Measurements from ENCODE around the gene F2RL1. TPM values are rescaled to one million over a fixed set of nuclear protein-coding genes. Genes with fewer than 3 reads are reported as not detected.
"Not testable (repeated sequence)": the region's sequence is repeated elsewhere in the genome, so short reads cannot be mapped to it uniquely, and the experiment has no call there.

The F2RL1 gene
- total RNA-seq, 2 experiments from 2014 or later, result 0.78 to 0.81 TPM

GRCh38 chr5:76811214-76811613 lies 7.6 kb upstream of the F2RL1 start:
- H3K4me3 Mint-ChIP-seq, result no peak overlapping the region
- peaks cover 6% of the 10 kb centered on the region for H3K4me1 Mint-ChIP-seq
- H3K27ac Mint-ChIP-seq, result no peak overlapping the region
- no peaks in the 10 kb centered on the region for H3K36me3 Mint-ChIP-seq (ENCODE audit: low read depth)
- no peaks in the 10 kb centered on the region for H3K9me3 Mint-ChIP-seq
- ChIA-PET CTCF (no interaction called here), POLR2A (no interaction called here)
- DNase-seq, result no peak
- peaks cover 9% of the 10 kb centered on the region for H3K27me3 Mint-ChIP-seq

- H3K4me1 Mint-ChIP-seq; H3K9me3 Mint-ChIP-seq; CTCF ChIA-PET; H3K36me3 Mint-ChIP-seq (ENCODE audit: low read depth); H3K27ac Mint-ChIP-seq; H3K4me3 Mint-ChIP-seq; POLR2A ChIA-PET; DNase-seq: not testable (repeated sequence)
- H3K27me3 Mint-ChIP-seq, result peaks cover 19% of the 10 kb centered on the region
Observed at GRCh38 chr5:76812209-76812608, 6.6 kb upstream of the F2RL1 start.

GRCh38 chr5:76813982-76814562 lies 4.8 kb upstream of the F2RL1 start:
- Mint-ChIP-seq H3K27ac (no peak overlapping the region), H3K36me3 (ENCODE audit: low read depth) (no peaks in the 10 kb centered on the region), H3K9me3 (no peaks in the 10 kb centered on the region), H3K4me3 (no peak overlapping the region), H3K27me3 (peaks cover 36% of the 10 kb centered on the region), H3K4me1 (peaks cover 10% of the 10 kb centered on the region)
- ChIA-PET POLR2A (no interaction called here), CTCF (interaction anchor here (0.6 kb wide), 1 partner anchor 40 kb away, joined by 5 read pairs; no protein-coding TSS in a partner anchor)
- DNase-seq, result no peak

GRCh38 chr5:76816110-76816831 lies 2.6 kb upstream of the F2RL1 start:
- DNase-seq, result no peak
- Mint-ChIP-seq H3K27me3 (peaks cover 53% of the 10 kb centered on the region), H3K27ac (no peak overlapping the region), H3K9me3 (no peaks in the 10 kb centered on the region), H3K36me3 (ENCODE audit: low read depth) (no peaks in the 10 kb centered on the region), H3K4me1 (peaks cover 16% of the 10 kb centered on the region), H3K4me3 (no peak overlapping the region)
- ChIA-PET POLR2A (no interaction called here), CTCF (interaction anchor here (0.7 to 1.8 kb wide), 2 partner anchors 9 to 62 kb away, joined by 5 to 6 read pairs; no protein-coding TSS in a partner anchor)

- H3K27me3 Mint-ChIP-seq, result peaks cover 53% of the 10 kb centered on the region
- no peaks in the 10 kb centered on the region for H3K36me3 Mint-ChIP-seq (ENCODE audit: low read depth)
- ChIA-PET CTCF (interaction anchor here (2.4 kb wide), 1 partner anchor 29 kb away, joined by 9 read pairs; the partner anchor contains the start of gene S100Z), POLR2A (no interaction called here)
- H3K27ac Mint-ChIP-seq, result no peak overlapping the region
- no peak for DNase-seq
- peak overlapping the region; percentile 70 for H3K4me3 Mint-ChIP-seq
- H3K4me1 Mint-ChIP-seq, result peaks cover 12% of the 10 kb centered on the region
- H3K9me3 Mint-ChIP-seq, result no peaks in the 10 kb centered on the region
Observed at GRCh38 chr5:76819851-76820525, 1.2 kb downstream of the F2RL1 start.

- POLR2A ChIA-PET, result no interaction called here
- no peak overlapping the region for H3K27ac Mint-ChIP-seq
- peaks cover 50% of the 10 kb centered on the region for H3K27me3 Mint-ChIP-seq
- H3K4me3 Mint-ChIP-seq, result no peak overlapping the region
- CTCF ChIA-PET, result no interaction called here
- no peak for DNase-seq
- H3K4me1 Mint-ChIP-seq, result peaks cover 12% of the 10 kb centered on the region
- no peaks in the 10 kb centered on the region for H3K36me3 Mint-ChIP-seq (ENCODE audit: low read depth)
- H3K9me3 Mint-ChIP-seq, result no peaks in the 10 kb centered on the region
Observed at GRCh38 chr5:76820526-76820890, 1.7 kb downstream of the F2RL1 start.

- ChIA-PET POLR2A (no interaction called here), CTCF (no interaction called here)
- DNase-seq, result no peak
- peaks cover 12% of the 10 kb centered on the region for H3K4me1 Mint-ChIP-seq
- H3K9me3 Mint-ChIP-seq, result no peaks in the 10 kb centered on the region
- peaks cover 45% of the 10 kb centered on the region for H3K27me3 Mint-ChIP-seq
- H3K4me3 Mint-ChIP-seq, result no peak overlapping the region
- H3K27ac Mint-ChIP-seq, result no peak overlapping the region
- H3K36me3 Mint-ChIP-seq (ENCODE audit: low read depth), result no peaks in the 10 kb centered on the region
Observed at GRCh38 chr5:76821136-76821535, 2.3 kb downstream of the F2RL1 start.

- H3K4me3 Mint-ChIP-seq; H3K36me3 Mint-ChIP-seq (ENCODE audit: low read depth); DNase-seq; POLR2A ChIA-PET; H3K9me3 Mint-ChIP-seq; H3K27ac Mint-ChIP-seq: not testable (repeated sequence)
- Mint-ChIP-seq H3K27me3 (peaks cover 34% of the 10 kb centered on the region), H3K4me1 (peaks cover 12% of the 10 kb centered on the region)
- CTCF ChIA-PET, result interaction anchor here (0.5 kb wide), 1 partner anchor 48 kb away, joined by 3 read pairs; no protein-coding TSS in a partner anchor
Observed at GRCh38 chr5:76822105-76822731, 3.4 kb downstream of the F2RL1 start.

- H3K9me3 Mint-ChIP-seq; H3K4me3 Mint-ChIP-seq; H3K27ac Mint-ChIP-seq; DNase-seq; H3K27me3 Mint-ChIP-seq; H3K36me3 Mint-ChIP-seq (ENCODE audit: low read depth); CTCF ChIA-PET; H3K4me1 Mint-ChIP-seq: not testable (repeated sequence)
- POLR2A ChIA-PET, result interaction anchor here (1.0 kb wide), 1 partner anchor 22 kb away, joined by 3 read pairs; no protein-coding TSS in a partner anchor
Observed at GRCh38 chr5:76826416-76826815, 7.6 kb downstream of the F2RL1 start.

- Mint-ChIP-seq H3K27ac (no peak overlapping the region), H3K27me3 (no peaks in the 10 kb centered on the region), H3K4me1 (no peaks in the 10 kb centered on the region), H3K4me3 (no peak overlapping the region), H3K36me3 (ENCODE audit: low read depth) (no peaks in the 10 kb centered on the region), H3K9me3 (no peaks in the 10 kb centered on the region)
- ChIA-PET CTCF (no interaction called here), POLR2A (interaction anchor here (1.0 kb wide), 1 partner anchor 199 kb away, joined by 3 read pairs; the partner anchor contains the start of gene AGGF1)
- no peak for DNase-seq
Observed at GRCh38 chr5:76831110-76831452, 12.3 kb downstream of the F2RL1 start.

GRCh38 chr5:76836181-76836580 lies 17.4 kb downstream of the F2RL1 start:
- Mint-ChIP-seq H3K36me3 (ENCODE audit: low read depth) (no peaks in the 10 kb centered on the region), H3K4me3 (no peak overlapping the region), H3K27ac (no peak overlapping the region), H3K4me1 (no peaks in the 10 kb centered on the region), H3K27me3 (no peaks in the 10 kb centered on the region), H3K9me3 (no peaks in the 10 kb centered on the region)
- ChIA-PET CTCF (interaction anchor here (0.7 kb wide), 1 partner anchor 229 kb away, joined by 3 read pairs; no protein-coding TSS in a partner anchor), POLR2A (no interaction called here)
- DNase-seq, result no peak

GRCh38 chr5:76836585-76836984 lies 17.8 kb downstream of the F2RL1 start:
- H3K27me3 Mint-ChIP-seq, result no peaks in the 10 kb centered on the region
- ChIA-PET POLR2A (no interaction called here), CTCF (interaction anchor here (0.7 kb wide), 1 partner anchor 230 kb away, joined by 3 read pairs; no protein-coding TSS in a partner anchor)
- H3K4me1 Mint-ChIP-seq, result no peaks in the 10 kb centered on the region
- H3K27ac Mint-ChIP-seq, result no peak overlapping the region
- DNase-seq, result no peak
- no peaks in the 10 kb centered on the region for H3K36me3 Mint-ChIP-seq (ENCODE audit: low read depth)
- no peak overlapping the region for H3K4me3 Mint-ChIP-seq
- H3K9me3 Mint-ChIP-seq, result no peaks in the 10 kb centered on the region
